NCI-H128 (cell line): Measurements from ENCODE around the gene IZUMO4.

Experiments
- DNase-seq: peaks from one replicate; lab custom pipeline; 2025; ENCODE audit not compliant: unreplicated experiment; lab: John Stamatoyannopoulos, UW

The IZUMO4 gene

GRCh38 chr19:2058570-2059421 is 37.9 kb upstream of the IZUMO4 start:
- DNase-seq = no peak

DNA sequence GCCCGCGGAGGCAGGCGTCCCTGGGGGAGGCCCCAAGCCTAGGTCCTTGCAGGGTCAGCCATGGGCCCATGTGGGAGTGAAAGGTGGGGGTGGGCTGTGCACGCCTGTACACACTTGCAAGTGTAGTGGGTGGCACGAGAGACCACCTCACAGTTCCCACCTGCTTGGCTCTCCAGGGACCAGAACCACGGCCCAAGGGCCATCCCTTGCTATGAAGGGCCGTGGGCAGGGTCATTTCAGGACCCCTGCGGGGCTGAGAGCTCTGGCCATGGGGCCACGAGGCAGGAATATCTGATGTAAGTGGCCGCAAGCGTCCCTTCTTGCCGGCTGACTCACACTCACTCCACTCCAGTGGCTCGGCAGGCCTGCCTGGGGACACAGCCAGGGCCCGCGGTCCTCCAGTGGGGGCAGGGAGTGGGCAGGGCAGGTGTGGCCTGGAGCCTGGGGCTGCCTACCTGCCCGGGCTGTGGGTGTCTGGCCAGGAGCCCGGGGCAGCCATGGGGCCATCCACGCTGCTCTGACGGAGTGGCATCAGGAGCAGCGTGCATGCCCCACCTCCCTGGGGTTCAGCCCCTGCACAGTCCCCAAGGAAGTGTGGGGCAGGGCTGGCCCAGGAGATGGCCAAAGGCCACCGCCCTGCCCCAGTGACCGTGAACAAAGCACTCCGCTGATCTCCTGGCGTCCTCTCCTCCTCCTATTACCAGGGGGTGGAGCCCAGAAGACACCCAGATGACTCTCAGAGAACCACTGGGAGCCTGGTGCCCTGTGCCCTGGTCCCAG is 37.1 kb upstream of the IZUMO4 start:
- DNase-seq = no peak

DNA sequence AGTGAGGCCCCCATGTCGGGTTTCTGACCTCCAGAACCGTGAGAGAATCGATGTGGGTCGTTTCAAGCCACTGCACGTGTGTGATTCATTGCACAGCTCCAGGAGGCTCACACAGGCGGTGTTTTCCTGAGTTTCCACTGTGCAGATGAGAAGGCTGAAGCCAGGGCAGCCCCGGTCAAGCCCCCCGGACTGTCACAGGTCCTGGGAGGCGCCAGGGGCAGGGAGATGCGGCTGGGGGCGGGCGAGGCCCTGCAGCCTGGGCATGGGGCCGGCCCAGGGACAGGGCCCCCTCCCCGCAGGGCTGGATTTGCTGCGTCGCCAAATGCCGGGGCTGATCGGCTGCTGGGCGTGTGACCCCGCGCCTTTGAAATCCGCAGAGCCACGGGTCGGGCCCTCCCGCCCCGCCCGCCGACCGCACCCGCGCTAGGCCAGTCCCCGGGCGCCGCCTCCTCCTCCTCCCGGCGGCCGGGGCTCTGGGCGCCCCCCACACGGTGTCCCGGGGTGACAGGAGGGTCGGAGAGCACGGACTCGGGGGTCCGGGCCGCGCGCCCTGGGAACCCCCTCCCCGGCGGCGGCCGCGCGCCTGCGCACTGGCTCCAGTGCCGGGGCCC is 35.7 kb upstream of the IZUMO4 start:
- no peak for DNase-seq

- peak; percentile 97 for DNase-seq
These were observed 35.0 kb upstream of the IZUMO4 start for GRCh38 chr19:2061495-2062388.

GRCh38 chr19:2062389-2062729 is 34.4 kb upstream of the IZUMO4 start:
- no peak for DNase-seq

GRCh38 chr19:2062770-2063169 is 33.9 kb upstream of the IZUMO4 start:
- no peak for DNase-seq

- no peak for DNase-seq
These were observed 32.9 kb upstream of the IZUMO4 start for GRCh38 chr19:2063824-2064223.

GRCh38 chr19:2064395-2064787 is 32.3 kb upstream of the IZUMO4 start:
- no peak for DNase-seq

- no peak for DNase-seq
These were observed 31.8 kb upstream of the IZUMO4 start for GRCh38 chr19:2064788-2065524.

GRCh38 chr19:2070436-2070827 is 26.3 kb upstream of the IZUMO4 start:
- DNase-seq = no peak

- DNase-seq = no peak
These were observed 25.6 kb upstream of the IZUMO4 start for GRCh38 chr19:2070986-2071673.

DNA sequence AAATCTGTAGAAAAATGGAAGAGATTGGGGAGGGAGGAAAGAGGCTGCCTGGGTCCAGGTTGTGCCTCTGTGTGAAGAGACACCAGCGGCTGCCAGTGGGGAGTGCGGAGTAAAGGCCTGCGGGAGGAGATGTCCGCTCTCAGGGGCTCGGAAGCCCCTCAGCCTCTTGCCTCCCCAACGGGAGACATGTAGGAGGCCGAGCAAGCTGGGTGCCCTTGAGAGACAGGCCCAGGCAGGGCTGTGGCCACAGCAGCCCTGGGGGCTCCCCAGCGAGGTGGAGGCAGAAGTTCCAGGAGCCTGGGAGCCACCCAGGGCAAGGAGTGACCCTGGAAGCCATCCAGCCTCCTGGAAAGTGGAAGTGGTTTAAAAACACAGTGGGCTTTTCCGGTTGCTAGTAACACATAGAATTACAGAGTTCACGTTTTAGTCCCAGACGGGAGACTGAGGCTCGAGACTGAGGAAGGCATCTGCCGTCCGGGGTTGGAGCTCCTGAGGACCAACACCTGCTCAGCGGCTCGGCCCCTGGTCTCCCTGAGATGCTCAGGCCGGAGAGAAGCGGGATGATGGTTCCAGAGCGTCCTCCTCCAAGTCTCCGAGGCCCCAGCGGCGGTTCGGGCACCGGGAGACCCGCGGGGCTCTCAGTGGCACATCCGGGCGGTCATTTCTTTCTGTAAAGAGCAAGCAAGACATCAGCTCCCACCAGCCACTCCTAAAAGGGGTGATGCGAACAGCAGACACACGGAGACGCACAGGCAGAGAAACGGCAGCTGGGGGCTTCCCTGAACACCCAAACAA is 23.8 kb upstream of the IZUMO4 start:
- DNase-seq = no peak

GRCh38 chr19:2076526-2076944 is 20.2 kb upstream of the IZUMO4 start:
- no peak for DNase-seq

DNA sequence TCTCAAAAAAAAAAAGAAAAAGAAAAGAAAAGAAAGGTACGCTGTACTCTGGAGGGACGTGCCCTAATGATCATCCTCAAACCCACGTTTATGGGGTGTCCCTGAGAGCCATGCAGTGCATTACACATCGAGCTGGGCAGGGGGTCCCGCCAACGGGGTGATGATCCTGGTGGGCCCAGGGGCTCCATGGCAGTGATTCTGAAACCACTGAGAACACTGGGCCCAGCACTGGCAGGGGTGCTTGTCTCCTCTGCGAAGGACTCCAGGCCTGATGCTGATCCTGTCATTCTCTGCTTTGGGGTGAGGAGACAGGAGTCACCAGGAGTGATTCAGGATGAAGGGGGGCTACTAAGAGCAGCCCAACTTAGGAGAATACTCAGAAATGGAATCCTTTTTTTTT is 19.3 kb upstream of the IZUMO4 start:
- no peak for DNase-seq

DNA sequence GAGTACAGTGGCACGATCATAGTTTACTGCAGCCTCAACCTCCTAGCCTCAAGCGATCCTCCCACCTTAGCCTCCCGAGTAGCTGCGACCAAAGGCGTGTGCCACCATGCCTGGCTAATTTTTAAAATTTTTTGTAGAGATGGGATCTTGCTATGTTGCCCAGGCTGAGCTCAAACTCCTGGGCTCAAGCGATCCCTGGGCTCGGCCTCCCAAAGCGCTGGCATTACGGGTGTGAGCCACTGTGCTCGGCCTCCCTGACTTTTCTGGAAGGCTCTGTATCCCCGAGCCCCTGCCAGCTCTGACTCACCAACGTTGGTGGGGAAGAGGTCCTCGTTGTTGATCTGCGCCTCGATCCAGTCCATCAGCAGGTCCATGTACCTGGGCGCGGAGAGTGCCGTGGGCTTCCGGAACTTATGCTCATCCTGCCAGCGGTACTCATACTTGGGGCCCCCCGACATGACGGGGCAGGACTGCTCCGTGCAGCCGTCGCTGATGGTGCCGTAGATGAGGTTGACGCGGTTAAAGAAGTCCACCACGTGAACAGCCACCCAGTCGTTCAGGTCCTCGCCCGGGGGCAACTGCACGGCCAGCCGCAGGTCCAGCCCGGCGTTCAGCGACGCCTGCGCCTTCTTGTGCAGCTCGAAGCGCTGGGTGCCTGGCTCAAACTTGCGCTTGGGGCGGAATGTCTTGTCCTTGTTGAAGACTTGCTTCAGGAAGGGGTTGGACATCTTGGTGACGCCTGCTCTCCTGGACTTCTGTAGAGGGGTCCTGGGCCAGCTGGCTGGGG is 18.7 kb upstream of the IZUMO4 start:
- DNase-seq = no peak

GRCh38 chr19:2079076-2079864 is 17.4 kb upstream of the IZUMO4 start:
- DNase-seq = no peak

DNA sequence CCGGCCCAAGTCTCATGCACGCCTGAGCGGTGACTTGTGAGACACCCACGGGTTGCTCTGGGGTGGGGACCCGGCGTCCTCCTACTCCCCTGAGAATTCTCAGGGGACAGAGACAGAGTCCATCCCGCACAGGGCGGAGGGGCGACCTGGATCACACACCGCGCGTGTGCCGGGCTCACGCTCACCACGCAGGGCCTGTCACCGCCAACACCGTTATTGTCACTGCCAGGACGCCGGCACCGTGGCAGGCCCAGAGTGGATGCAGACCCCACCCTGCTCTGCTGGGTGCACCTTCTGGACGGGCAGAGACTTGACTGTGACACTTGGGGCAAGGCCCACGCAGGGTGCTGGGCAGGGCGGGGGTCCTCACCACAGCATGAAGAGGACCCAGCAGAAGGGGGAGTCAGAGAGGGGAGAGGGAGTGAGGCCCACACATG is 16.8 kb upstream of the IZUMO4 start:
- no peak for DNase-seq
